Breast epithelium (tissue), 4 donors: ENCODE data around the gene ATP6V0E2. TPM values are rescaled to one million over a fixed set of nuclear protein-coding genes. Genes with fewer than 3 reads are reported as not detected.

ENCODE experiments used
- DNase-seq, 2 donors: peaks; one replicate each; pipeline ENCODE4 v3.0.0-alpha.2; 2019; ENCODE audit warnings: low spot score in 2 of 2
- H3K27ac ChIP-seq, 2 donors: fragments of 200-600 bp; sonication (generic) in 1 of 2; one replicate each; pipeline ENCODE4 v1.5.1; 2016 to 2019; ENCODE audit warnings: mild to moderate bottlenecking in 1 of 2
- H3K27me3 ChIP-seq, 2 donors: fragments of 200-600 bp; sonication (generic) in 1 of 2; one replicate each; pipeline versions ENCODE4 v1.5.1 to v1.6.0; 2017 to 2019; ENCODE audit warnings: control low read depth in 1 of 2, mild to moderate bottlenecking in 1 of 2
- H3K36me3 ChIP-seq: fragments of 200-600 bp; one replicate; pipeline ENCODE4 v1.5.1; 2019
- H3K4me1 ChIP-seq, 2 donors: fragments of 200-600 bp; sonication (generic); one replicate each; pipeline ENCODE4 v1.5.1; 2016 to 2019; ENCODE audit warnings: control low read depth in 1 of 2
- H3K4me3 ChIP-seq, 3 donors: fragments of 200-600 bp; sonication (generic); 1 replicate in 2 of 3; 2 replicates in 1 of 3; pipeline ENCODE4 v1.5.1; 2016 to 2019; ENCODE audit warnings: mild to moderate bottlenecking in 3 of 3, moderate library complexity in 2 of 3
- H3K9me3 ChIP-seq, 2 donors: fragments of 200-600 bp; sonication (generic) in 1 of 2; one replicate each; pipeline ENCODE4 v1.5.1; 2016 to 2019; ENCODE audit warnings: control low read depth in 1 of 2
- CTCF ChIP-seq, 3 donors: fragments of 450-650 bp; IDR thresholded peaks; one replicate each; pipeline ENCODE4 v1.5.1; 2016 to 2017; ENCODE audit warnings: antibody characterized with exemption in 3 of 3, mild to moderate bottlenecking in 3 of 3, moderate library complexity in 3 of 3
- POLR2A ChIP-seq: fragments of 450-650 bp; IDR thresholded peaks from one replicate; pipeline ENCODE4 v1.6.1; 2016; ENCODE audit warnings: antibody characterized with exemption, mild to moderate bottlenecking, moderate library complexity
- POLR2AphosphoS5 ChIP-seq, 3 donors: sonication (generic); formaldehyde crosslinking; IDR thresholded peaks; one replicate each; pipeline ENCODE4 v1.6.1; 2017; ENCODE audit warnings: antibody characterized with exemption in 3 of 3
- intact Hi-C: fragments of 100-400 bp; cut with DNase I; formaldehyde crosslinking; loops from one replicate; pipeline ENCODE4 v1.15.1; 2023; ENCODE audit warnings: low total_unique reads
- total RNA-seq, 3 donors: library from RNA; depleted of rRNA; stranded (reverse); fragments of >200 nt; gene quantifications; one replicate each; pipeline ENCODE4 v1.1.0, GENCODE V29; 2016

ATP6V0E2 gene
- total RNA-seq, 3 donors from 2014 or later: 18.4 to 29.2 (median 23.1) TPM

DNA sequence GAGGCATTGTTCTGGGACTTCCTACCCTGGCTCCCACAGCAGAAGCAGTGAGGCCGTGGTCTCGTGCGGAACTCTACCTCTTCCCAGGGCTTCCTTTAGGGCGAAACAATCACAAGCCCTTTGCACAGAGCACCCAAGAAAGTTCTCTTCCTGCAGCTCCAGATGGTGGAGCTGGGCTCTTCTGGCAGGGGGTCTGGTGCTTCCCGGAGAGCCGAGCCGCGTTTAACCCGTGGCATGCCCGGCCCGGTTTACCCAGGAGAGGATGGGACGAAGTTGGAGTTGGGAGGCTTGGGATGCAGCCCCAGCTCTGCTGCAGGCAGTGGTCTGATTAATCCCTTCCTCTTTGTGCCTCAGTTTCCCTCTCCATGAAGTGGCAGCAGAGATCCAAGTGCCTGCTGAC is 9.0 kb upstream of the ATP6V0E2 start:
- Histone ChIP-seq H3K4me1 (peaks cover 0 to 7% of the 10 kb centered on the region in 2 donors), H3K27me3 (no peaks in the 10 kb centered on the region), H3K27ac (no peak overlapping the region), H3K36me3 (peaks cover 4% of the 10 kb centered on the region), H3K4me3 (no peak overlapping the region), H3K9me3 (no peaks in the 10 kb centered on the region)
- DNase-seq: no peak
- intact Hi-C loops: no loop called here
- TF ChIP-seq CTCF (IDR thresholded peaks at IDR 0.05): no peak
- no peak for TF ChIP-seq POLR2AphosphoS5 (IDR thresholded peaks at IDR 0.05)
- TF ChIP-seq POLR2A: no peak

DNA sequence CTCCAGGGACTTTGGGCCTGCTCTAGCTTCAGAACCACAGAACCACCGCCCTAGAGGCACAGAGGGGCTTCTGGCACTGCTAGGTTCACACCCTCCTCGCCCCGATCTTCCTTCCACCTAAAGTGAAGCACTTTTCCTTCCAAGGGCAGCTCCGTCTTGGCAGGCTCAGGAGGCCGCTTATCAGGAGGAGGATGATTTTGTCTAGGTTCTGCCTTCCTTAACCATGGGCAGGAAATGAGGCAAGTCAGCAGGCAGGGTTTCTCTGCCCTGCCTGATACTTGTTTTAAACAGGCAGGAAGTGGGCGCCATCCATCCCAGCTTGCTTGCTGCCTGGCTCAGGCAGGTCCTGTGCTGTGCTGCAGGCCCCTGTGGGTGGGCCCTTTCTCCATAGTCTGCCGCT is 8.3 kb upstream of the ATP6V0E2 start:
- DNase-seq: no peak
- no peaks in the 10 kb centered on the region for H3K9me3 ChIP-seq
- intact Hi-C loops: no loop called here
- no peaks in the 10 kb centered on the region for H3K27me3 ChIP-seq
- peaks cover 4% of the 10 kb centered on the region for H3K36me3 ChIP-seq
- no peak overlapping the region for H3K27ac ChIP-seq
- no peak for TF ChIP-seq CTCF (IDR thresholded peaks at IDR 0.05)
- no peak for TF ChIP-seq POLR2AphosphoS5 (IDR thresholded peaks at IDR 0.05)
- no peak for TF ChIP-seq POLR2A
- no peak overlapping the region for H3K4me3 ChIP-seq
- peaks cover 0 to 7% of the 10 kb centered on the region in 2 donors for H3K4me1 ChIP-seq

DNA sequence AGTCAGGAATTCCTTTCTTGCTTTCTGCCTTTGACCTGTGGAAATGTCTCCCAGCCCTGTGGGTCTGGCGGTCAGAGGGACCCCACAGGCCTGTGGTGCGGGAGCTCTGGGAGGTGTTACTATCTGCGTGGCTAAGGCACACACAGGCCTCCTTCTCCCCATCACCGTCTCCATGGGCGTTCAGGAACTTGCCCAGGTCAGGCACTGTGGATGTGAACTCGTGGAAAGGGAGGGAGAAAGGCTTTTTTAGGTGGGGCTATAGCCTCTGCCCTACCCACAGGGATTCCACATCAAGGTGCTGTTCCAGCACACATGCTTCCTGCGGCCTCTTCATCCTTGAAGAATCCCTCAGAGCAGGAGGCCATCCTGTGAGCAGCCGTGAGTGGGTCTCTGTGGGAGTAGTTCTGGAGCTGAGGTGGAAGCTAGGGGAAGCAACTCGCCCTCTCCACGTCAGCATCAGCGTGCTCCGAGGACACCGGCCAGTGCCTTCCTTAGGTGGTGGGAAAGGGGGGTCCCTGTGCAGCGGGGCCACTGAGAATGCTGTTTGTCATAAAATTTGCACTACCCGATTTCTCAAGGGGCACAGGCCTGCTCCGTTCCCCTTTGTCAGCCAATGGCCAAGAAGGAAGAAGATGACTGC is 7.5 kb upstream of the ATP6V0E2 start:
- peak in 1 of 2 donors; percentile 6 for DNase-seq
- H3K4me3 ChIP-seq: no peak overlapping the region
- H3K4me1 ChIP-seq: peaks cover 0 to 7% of the 10 kb centered on the region in 2 donors
- H3K9me3 ChIP-seq: no peaks in the 10 kb centered on the region
- H3K36me3 ChIP-seq: peaks cover 4% of the 10 kb centered on the region
- H3K27me3 ChIP-seq: no peaks in the 10 kb centered on the region
- no peak overlapping the region for H3K27ac ChIP-seq
- TF ChIP-seq CTCF (IDR thresholded peaks at IDR 0.05): no peak
- TF ChIP-seq POLR2A: no peak
- intact Hi-C loops: no loop called here

DNA sequence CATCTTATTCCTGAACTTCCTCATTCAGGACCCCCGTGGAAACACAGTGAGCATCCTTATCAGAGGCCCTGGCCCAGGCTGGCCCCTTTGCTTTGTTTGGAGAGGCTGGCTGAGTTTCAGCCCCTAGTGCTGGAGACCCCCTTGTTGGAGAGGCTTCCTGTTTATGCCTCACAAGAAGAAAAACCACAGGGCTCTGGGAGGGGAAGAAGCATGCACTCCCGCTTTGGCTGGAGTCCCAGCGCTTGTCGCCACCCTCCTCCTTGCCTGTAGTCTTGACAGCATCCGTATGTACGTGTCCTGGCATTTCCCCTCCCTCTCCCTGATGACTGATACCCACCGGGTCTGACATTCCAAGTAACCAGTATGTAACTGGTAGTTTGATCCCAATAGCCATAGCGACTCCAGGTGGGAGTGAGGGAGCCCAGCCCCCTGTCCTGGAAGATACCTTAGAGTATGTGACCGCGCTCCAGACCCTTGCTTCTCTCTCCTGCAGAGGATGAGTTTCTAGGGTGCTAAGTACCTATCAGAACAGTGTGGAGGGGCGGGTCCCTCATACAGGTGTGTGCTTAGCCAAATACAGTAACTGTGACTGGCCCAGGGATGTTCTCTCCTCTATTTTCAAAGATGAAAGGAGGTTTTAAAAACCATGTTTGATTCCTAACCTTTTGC is 6.9 kb upstream of the ATP6V0E2 start:
- peaks cover 4% of the 10 kb centered on the region for H3K36me3 ChIP-seq
- H3K4me1 ChIP-seq: peaks cover 0 to 7% of the 10 kb centered on the region in 2 donors
- intact Hi-C loops: no loop called here
- no peaks in the 10 kb centered on the region for H3K27me3 ChIP-seq
- H3K27ac ChIP-seq: no peak overlapping the region
- H3K4me3 ChIP-seq: no peak overlapping the region
- no peak for TF ChIP-seq POLR2A
- no peak for TF ChIP-seq CTCF (IDR thresholded peaks at IDR 0.05)
- DNase-seq: peak in 1 of 2 donors; percentile 5
- no peaks in the 10 kb centered on the region for H3K9me3 ChIP-seq

GRCh38 chr7:149867762-149868622 is 5.8 kb upstream of the ATP6V0E2 start:
- no peaks in the 10 kb centered on the region for H3K36me3 ChIP-seq
- no peaks in the 10 kb centered on the region for H3K27me3 ChIP-seq
- TF ChIP-seq POLR2AphosphoS5 (IDR thresholded peaks at IDR 0.05) (no peak), POLR2A (no peak), CTCF (IDR thresholded peaks at IDR 0.05) (no peak)
- peak overlapping the region; percentile 35 to 58 for H3K27ac ChIP-seq
- no peaks in the 10 kb centered on the region for H3K9me3 ChIP-seq
- no peak overlapping the region for H3K4me3 ChIP-seq
- intact Hi-C loops: no loop called here
- no peak for DNase-seq
- peaks cover 0 to 7% of the 10 kb centered on the region in 2 donors for H3K4me1 ChIP-seq
